ENCODE measurements around the gene NELL2.

DNA sequence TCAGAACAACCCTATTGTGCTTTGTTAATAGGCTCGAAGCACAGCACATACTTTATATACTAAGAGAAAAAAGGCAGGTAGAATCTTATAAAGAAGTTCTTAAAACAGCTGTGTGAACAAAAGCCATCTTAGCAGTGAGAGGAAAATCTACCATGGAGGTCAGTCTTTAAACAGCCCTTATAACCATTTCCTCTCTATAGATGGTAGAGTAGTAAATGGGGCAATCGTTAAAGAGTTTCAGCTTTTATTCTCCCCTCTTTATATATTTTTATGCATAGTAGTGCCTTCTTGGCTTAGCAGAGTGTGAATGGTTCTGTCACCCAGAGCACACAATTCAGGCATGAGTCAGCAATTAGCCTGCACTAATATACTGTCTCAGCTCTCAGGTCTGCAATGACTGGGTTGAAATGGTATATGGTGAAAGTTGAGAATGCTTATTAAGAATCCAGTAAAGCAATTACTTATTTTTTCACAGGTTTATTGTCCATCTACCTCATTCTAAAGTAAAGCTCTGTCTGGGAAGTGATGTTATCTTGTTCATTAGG lies 305.0 kb downstream of the NELL2 start:
- TF ChIP-seq ESRRG (CRISPR knock-in tag; IDR thresholded peaks at IDR 0.05) (no peak), GLIS3 (CRISPR knock-in tag; IDR thresholded peaks at IDR 0.05) (no peak), PPARA (CRISPR knock-in tag; IDR thresholded peaks at IDR 0.05; ENCODE audit: borderline replicate concordance) (no peak), TCF4 (CRISPR knock-in tag; IDR thresholded peaks at IDR 0.05; ENCODE audit: borderline replicate concordance) (no peak), ARNTL (CRISPR knock-in tag; IDR thresholded peaks at IDR 0.05; ENCODE audit: borderline replicate concordance, low read depth) (no peak), ZFP3 (CRISPR knock-in tag; IDR thresholded peaks at IDR 0.05) (no peak), TOX (CRISPR knock-in tag; IDR thresholded peaks at IDR 0.05; ENCODE audit: borderline replicate concordance) (no peak), CSDC2 (CRISPR knock-in tag; IDR thresholded peaks at IDR 0.05) (no peak)

All from SK-N-SH treated with all-trans-retinoic acid at 6 μM for 48 hours (cell line).